Mesenchymal stem cell (in vitro differentiated cells and primary cell): Measurements from ENCODE around the gene TOX2.
A peak's percentile ranks its signal among the peaks of the same experiment; 100 is the strongest.

ENCODE experiments used
- DNase-seq: peaks from one replicate; pipeline ENCODE4 v3.0.0-alpha.2; 2013
- H2AFZ ChIP-seq: one replicate; pipeline ENCODE4 v1.6.1; 2013; ENCODE audit warnings: low read depth, mild to moderate bottlenecking, control low read depth, inconsistent platforms, low read length, moderate library complexity
- H2AK5ac ChIP-seq: 2 replicates; pipeline ENCODE4 v1.6.1; 2013; ENCODE audit warnings: low read length, moderate library complexity, mild to moderate bottlenecking, inconsistent platforms; ENCODE audit not compliant: severe bottlenecking
- H2BK120ac ChIP-seq: one replicate; pipeline ENCODE4 v1.6.1; 2013; ENCODE audit warnings: low read depth, mild to moderate bottlenecking, inconsistent platforms, low read length, moderate library complexity
- H2BK12ac ChIP-seq, 2 experiments: one replicate each; pipeline ENCODE4 v1.6.1; 2013; ENCODE audit warnings: inconsistent platforms in 2 of 2, low read length in 2 of 2, mild to moderate bottlenecking in 2 of 2, moderate library complexity in 2 of 2, control low read depth in 1 of 2
- H2BK15ac ChIP-seq: one replicate; pipeline ENCODE4 v1.6.1; 2013; ENCODE audit warnings: mild to moderate bottlenecking, low read depth, inconsistent platforms; ENCODE audit not compliant: poor library complexity, severe bottlenecking
- H2BK5ac ChIP-seq: 2 replicates; pipeline ENCODE4 v1.6.1; 2013; ENCODE audit warnings: low read depth, mild to moderate bottlenecking, low read length, control low read depth, inconsistent platforms; ENCODE audit not compliant: poor library complexity, severe bottlenecking
- H3K14ac ChIP-seq, 2 experiments: one replicate each; pipeline ENCODE4 v1.6.1; 2013; ENCODE audit warnings: inconsistent platforms in 2 of 2, low read length in 2 of 2, control low read depth in 1 of 2, mild to moderate bottlenecking in 1 of 2, moderate library complexity in 1 of 2
- H3K18ac ChIP-seq, 2 experiments: one replicate each; pipeline ENCODE4 v1.6.1; 2013; ENCODE audit warnings: inconsistent platforms in 2 of 2, low read length in 2 of 2, control low read depth in 1 of 2, low read depth in 1 of 2, mild to moderate bottlenecking in 1 of 2
- H3K23ac ChIP-seq, 2 experiments: one replicate each; pipeline ENCODE4 v1.6.1; 2013; ENCODE audit warnings: inconsistent platforms in 2 of 2, low read length in 2 of 2, mild to moderate bottlenecking in 2 of 2, moderate library complexity in 2 of 2, control low read depth in 1 of 2
- H3K27ac ChIP-seq: 2 replicates; pipeline ENCODE4 v1.5.1; 2013; ENCODE audit warnings: mild to moderate bottlenecking, moderate library complexity, low read length, control low read depth, inconsistent platforms; ENCODE audit not compliant: poor library complexity, severe bottlenecking
- H3K27me3 ChIP-seq, 2 experiments: 2 replicates each; pipeline versions ENCODE4 v1.6.1 to v1.7.0; 2013; ENCODE audit warnings: low read length in 2 of 2, mild to moderate bottlenecking in 2 of 2, moderate library complexity in 2 of 2, control low read depth in 1 of 2, inconsistent platforms in 1 of 2; ENCODE audit not compliant: control insufficient read depth in 1 of 2, insufficient read depth in 1 of 2
- H3K36me3 ChIP-seq, 2 experiments: 2 replicates each; pipeline versions ENCODE4 v1.6.1 to v1.7.0; 2013; ENCODE audit warnings: low read length in 2 of 2, control low read depth in 1 of 2, inconsistent platforms in 1 of 2, low read depth in 1 of 2, mild to moderate bottlenecking in 1 of 2; ENCODE audit not compliant: insufficient read depth in 2 of 2, control insufficient read depth in 1 of 2
- H3K4ac ChIP-seq, 2 experiments: one replicate each; pipeline ENCODE4 v1.6.1; 2013; ENCODE audit warnings: inconsistent platforms in 2 of 2, low read length in 2 of 2, mild to moderate bottlenecking in 2 of 2, moderate library complexity in 2 of 2, control low read depth in 1 of 2, low read depth in 1 of 2
- H3K4me1 ChIP-seq: 2 replicates; pipeline ENCODE4 v1.6.1; 2013; ENCODE audit warnings: low read depth, low read length, control low read depth; ENCODE audit not compliant: control insufficient read depth, insufficient read depth
- H3K4me2 ChIP-seq: 2 replicates; pipeline ENCODE4 v1.6.1; 2013; ENCODE audit warnings: low read length, mild to moderate bottlenecking, inconsistent platforms; ENCODE audit not compliant: poor library complexity, severe bottlenecking
- H3K4me3 ChIP-seq, 2 experiments: 2 replicates each; pipeline versions ENCODE4 v1.5.1 to v1.7.0; 2013; ENCODE audit warnings: low read length in 2 of 2, mild to moderate bottlenecking in 2 of 2, control low read depth in 1 of 2, low read depth in 1 of 2; ENCODE audit not compliant: insufficient read depth in 1 of 2
- H3K79me1 ChIP-seq: replicated peaks from 2 replicates; pipeline ENCODE4 v1.6.1; 2013; ENCODE audit warnings: mild to moderate bottlenecking, control low read depth, low read length, inconsistent platforms; ENCODE audit not compliant: poor library complexity, severe bottlenecking
- H3K9ac ChIP-seq: 2 replicates; pipeline ENCODE4 v1.7.0; 2013; ENCODE audit warnings: mild to moderate bottlenecking, low read length, moderate library complexity
- H3K9me3 ChIP-seq: 2 replicates; pipeline ENCODE4 v1.7.0; 2013; ENCODE audit warnings: mild to moderate bottlenecking, low read length; ENCODE audit not compliant: control insufficient read depth
- H4K8ac ChIP-seq: one replicate; pipeline ENCODE4 v1.6.1; 2013; ENCODE audit warnings: inconsistent platforms, mild to moderate bottlenecking, low read length, moderate library complexity
- H4K91ac ChIP-seq: one replicate; pipeline ENCODE4 v1.6.1; 2013; ENCODE audit warnings: mild to moderate bottlenecking, low read length, inconsistent platforms
- WGBS: methylation state at CpG from one replicate; pipeline ENCODE4 v1.1.7; 2013; ENCODE audit warnings: mixed read lengths; 5-methylcytosine and 5-hydroxymethylcytosine counted together

The TOX2 gene

GRCh38 chr20:44112889-44113617 is 198.4 kb downstream of the TOX2 start:
- H3K18ac ChIP-seq = no peak overlapping the region
- no peak overlapping the region for H4K8ac ChIP-seq
- H2AFZ ChIP-seq = no peak overlapping the region
- H3K9me3 ChIP-seq = peaks cover 1% of the 10 kb centered on the region
- H2BK12ac ChIP-seq = no peak overlapping the region
- H4K91ac ChIP-seq = no peak overlapping the region
- no peak overlapping the region for H3K9ac ChIP-seq
- H3K27ac ChIP-seq = no peak overlapping the region
- no peak overlapping the region for H2AK5ac ChIP-seq
- H3K14ac ChIP-seq = peak overlapping the region in 1 of 2 experiments; percentile 26
- no peak for DNase-seq
- no peaks in the 10 kb centered on the region for H3K4me1 ChIP-seq
- WGBS = 91% methylated on average over 7 of the region's 7 CpGs
- no peaks in the 10 kb centered on the region for H3K79me1 ChIP-seq
- peaks cover 0 to 76% of the 10 kb centered on the region in 2 experiments for H3K27me3 ChIP-seq
- no peak overlapping the region for H2BK15ac ChIP-seq
- H2BK5ac ChIP-seq = no peak overlapping the region
- H3K23ac ChIP-seq = no peak overlapping the region
- H3K4ac ChIP-seq = no peak overlapping the region
- H3K4me2 ChIP-seq = no peak overlapping the region
- no peak overlapping the region for H3K4me3 ChIP-seq
- no peak overlapping the region for H2BK120ac ChIP-seq
- peaks cover 0 to 6% of the 10 kb centered on the region in 2 experiments for H3K36me3 ChIP-seq

- Histone ChIP-seq H2AK5ac (no peak overlapping the region), H4K91ac (no peak overlapping the region), H3K27me3 (peaks cover 0 to 75% of the 10 kb centered on the region in 2 experiments), H2BK15ac (no peak overlapping the region), H3K23ac (no peak overlapping the region), H3K18ac (no peak overlapping the region), H3K14ac (peak overlapping the region in 1 of 2 experiments; percentile 26), H2BK12ac (no peak overlapping the region), H4K8ac (peak overlapping the region; percentile 55), H3K4me2 (no peak overlapping the region), H3K27ac (no peak overlapping the region), H3K4me1 (no peaks in the 10 kb centered on the region), H3K4me3 (no peak overlapping the region), H3K79me1 (no peaks in the 10 kb centered on the region), H3K9me3 (no peaks in the 10 kb centered on the region), H2BK120ac (no peak overlapping the region), H2BK5ac (no peak overlapping the region), H3K36me3 (peaks cover 0 to 6% of the 10 kb centered on the region in 2 experiments), H3K4ac (no peak overlapping the region), H2AFZ (no peak overlapping the region), H3K9ac (no peak overlapping the region)
- no peak for DNase-seq
- WGBS = 62% methylated on average over 7 of the region's 8 CpGs
Observed at GRCh38 chr20:44113618-44114376, 199.1 kb downstream of the TOX2 start.

- H3K9me3 ChIP-seq = no peaks in the 10 kb centered on the region
- H2AFZ ChIP-seq = no peak overlapping the region
- no peak overlapping the region for H3K4me3 ChIP-seq
- H3K9ac ChIP-seq = no peak overlapping the region
- no peak overlapping the region for H3K27ac ChIP-seq
- H3K23ac ChIP-seq = no peak overlapping the region
- peaks cover 0 to 71% of the 10 kb centered on the region in 2 experiments for H3K27me3 ChIP-seq
- H3K36me3 ChIP-seq = peaks cover 0 to 6% of the 10 kb centered on the region in 2 experiments
- H2AK5ac ChIP-seq = no peak overlapping the region
- H4K91ac ChIP-seq = no peak overlapping the region
- no peak for DNase-seq
- H3K4me1 ChIP-seq = no peaks in the 10 kb centered on the region
- H2BK120ac ChIP-seq = no peak overlapping the region
- WGBS = 85% methylated on average over 7 of the region's 7 CpGs
- no peak overlapping the region for H3K18ac ChIP-seq
- H3K79me1 ChIP-seq = no peaks in the 10 kb centered on the region
- H3K4me2 ChIP-seq = no peak overlapping the region
- H3K14ac ChIP-seq = no peak overlapping the region
- H4K8ac ChIP-seq = peak overlapping the region; percentile 56
- H2BK12ac ChIP-seq = no peak overlapping the region
- no peak overlapping the region for H2BK5ac ChIP-seq
- peak overlapping the region; percentile 54 for H2BK15ac ChIP-seq
- no peak overlapping the region for H3K4ac ChIP-seq
Observed at GRCh38 chr20:44115181-44115580, 200.5 kb downstream of the TOX2 start.
